Fibroblast of lung (primary cell): ENCODE results near the gene JAK1.

Source experiments
- CTCF ChIP-seq, 2 donors: IDR thresholded peaks in 1 of 2; conservative IDR thresholded peaks in 1 of 2; 1 replicate in 1 of 2; 2 replicates in 1 of 2; pipeline ENCODE4 v1.5.1; 2011 to 2012; ENCODE audit warnings: low read length in 2 of 2, control low read depth in 1 of 2, inconsistent platforms in 1 of 2, low read depth in 1 of 2, mild to moderate bottlenecking in 1 of 2
- EZH2 ChIP-seq: IDR thresholded peaks from 2 replicates; pipeline ENCODE4 v1.5.1; 2012; ENCODE audit warnings: low read length, control low read depth, mild to moderate bottlenecking; ENCODE audit errors: missing control alignments

GRCh38 chr1:64866689-64867088 is 99.7 kb downstream of the JAK1 start:
- no peak for TF ChIP-seq EZH2
- no peak for TF ChIP-seq CTCF (conservative IDR thresholded peaks at IDR 0.05 in 1 of 2, IDR thresholded peaks at IDR 0.05 in 1 of 2; ENCODE audit: low read depth in 1 of 2, low read length in 2 of 2)
